HG03025 (cell line): Measurements from ENCODE around the gene CD79B.
"Not testable (repeated sequence)": the region's sequence is repeated elsewhere in the genome, so short reads cannot be mapped to it uniquely, and the experiment has no call there.

Experiments
- ATAC-seq: cut with Tn5 transposase; IDR thresholded peaks from one replicate; pipeline ENCODE4 v1.9.1; 2021; ENCODE audit warnings: mild to moderate bottlenecking, moderate library complexity; ENCODE audit not compliant: unreplicated experiment, low FRiP score

Gene CD79B

GRCh38 chr17:63881935-63882601, 50.1 kb downstream of the CD79B start, which contains the start of gene GH2:
TSS of gene GH2 (minus strand) at chr17:63881944. CDS start at chr17:63881801, 143 bp downstream.
- ATAC-seq: no peak

GRCh38 chr17:63881337-63881736, 50.8 kb downstream of the CD79B start:
- not testable (repeated sequence) for ATAC-seq

DNA sequence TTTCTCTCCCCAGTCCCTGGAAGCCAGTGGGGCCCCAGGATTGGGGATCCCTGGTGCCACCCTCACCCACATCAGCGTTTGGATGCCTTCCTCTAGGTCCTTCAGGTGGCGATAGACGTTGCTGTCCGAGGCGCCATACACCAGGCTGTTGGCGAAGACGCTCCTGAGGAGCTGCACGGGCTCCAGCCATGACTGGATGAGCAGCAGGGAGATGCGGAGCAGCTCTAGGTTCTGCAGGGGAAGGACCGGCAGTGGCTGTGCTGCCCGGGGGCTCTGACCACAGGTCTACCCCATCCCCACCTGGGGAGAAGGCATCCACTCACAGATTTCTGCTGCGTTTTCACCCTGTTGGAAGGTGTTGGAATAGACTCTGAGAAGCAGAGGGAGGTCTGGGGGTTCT, 51.4 kb downstream of the CD79B start:
- ATAC-seq: no peak
